GM19455 (cell line): ENCODE data around the gene C12orf75.

Experiments
- ATAC-seq: cut with Tn5 transposase; IDR thresholded peaks from one replicate; pipeline ENCODE4 v1.9.1; 2021; ENCODE audit not compliant: unreplicated experiment

The C12orf75 gene

DNA sequence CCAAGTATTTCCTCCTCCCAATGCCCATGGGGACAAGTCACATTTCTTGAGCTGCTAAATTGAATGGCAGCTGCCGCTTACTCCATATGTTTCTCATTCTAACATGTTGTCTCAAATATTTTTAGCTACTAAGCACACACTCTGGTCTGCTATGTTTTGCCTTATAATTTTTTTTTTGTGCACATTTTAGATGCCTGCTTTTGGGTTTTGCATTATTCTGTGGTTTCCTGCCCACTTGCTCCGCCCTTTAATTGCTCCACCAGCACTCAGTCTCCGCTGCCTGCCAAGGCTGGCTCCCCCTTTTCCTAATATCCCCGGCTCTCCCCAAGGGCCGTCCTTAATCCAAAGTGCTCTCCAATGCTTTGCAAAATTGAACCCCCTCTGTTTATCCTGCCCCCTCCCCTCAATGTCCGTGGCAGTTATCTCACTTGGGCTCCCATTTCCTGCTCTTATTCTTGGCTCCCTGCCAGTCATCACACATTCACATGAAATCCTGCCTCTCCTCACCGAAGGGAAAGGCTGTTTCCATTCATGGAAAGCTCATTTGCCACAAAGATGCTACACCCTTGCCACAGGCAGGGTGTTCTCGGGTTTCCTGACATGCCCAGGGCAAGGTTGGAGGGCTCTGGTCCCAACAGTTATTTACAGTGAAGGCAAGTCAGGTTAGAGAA is 79.4 kb downstream of the C12orf75 start:
- no peak for ATAC-seq

DNA sequence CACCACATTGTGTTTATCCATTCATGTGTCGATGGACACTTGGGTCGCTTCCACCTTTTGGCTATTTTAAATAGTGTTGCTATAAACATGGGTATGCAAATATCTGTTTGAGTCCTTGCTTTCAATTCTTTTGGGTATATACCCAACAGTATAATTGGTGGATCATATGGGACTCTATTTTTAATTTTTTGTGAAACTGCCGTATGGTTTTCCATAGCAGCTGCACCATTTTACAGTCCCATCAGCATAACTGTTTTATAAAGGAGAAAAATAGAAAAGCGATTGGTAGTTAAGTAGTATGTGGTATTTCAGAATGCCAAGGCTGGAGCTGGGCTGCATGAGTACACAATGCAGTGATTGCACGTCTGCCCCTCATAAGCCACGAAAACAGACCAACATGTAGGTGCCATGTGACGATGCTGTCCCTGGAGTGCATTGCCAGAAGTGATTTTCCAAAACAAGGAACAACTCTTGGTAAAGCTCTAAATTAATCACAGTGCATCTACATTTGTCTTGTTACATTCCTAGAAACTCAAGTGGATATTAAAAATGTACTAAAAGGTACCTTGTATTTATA is 83.5 kb downstream of the C12orf75 start:
- ATAC-seq: no peak

DNA sequence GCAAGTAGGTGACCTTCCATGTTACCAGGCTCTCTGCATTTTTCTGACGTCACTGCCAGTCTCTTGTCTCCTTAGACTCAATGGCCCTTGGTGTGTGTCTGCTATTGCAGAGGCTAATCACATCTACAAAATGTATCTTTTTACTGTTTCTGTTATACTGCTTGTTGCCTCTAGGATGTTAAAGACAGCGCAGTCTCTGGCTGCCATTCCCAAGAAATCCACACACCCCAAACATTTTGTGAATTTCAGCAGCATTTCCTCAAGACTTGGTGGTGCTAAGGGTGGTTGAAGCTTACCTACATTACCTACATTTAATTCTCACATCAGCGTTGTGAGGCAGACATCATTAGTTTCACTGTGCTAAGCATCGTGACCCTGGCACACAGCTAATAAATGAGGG is 87.2 kb downstream of the C12orf75 start:
- no peak for ATAC-seq

GRCh38 chr12:105418229-105418628 is 87.7 kb downstream of the C12orf75 start:
- no peak for ATAC-seq

DNA sequence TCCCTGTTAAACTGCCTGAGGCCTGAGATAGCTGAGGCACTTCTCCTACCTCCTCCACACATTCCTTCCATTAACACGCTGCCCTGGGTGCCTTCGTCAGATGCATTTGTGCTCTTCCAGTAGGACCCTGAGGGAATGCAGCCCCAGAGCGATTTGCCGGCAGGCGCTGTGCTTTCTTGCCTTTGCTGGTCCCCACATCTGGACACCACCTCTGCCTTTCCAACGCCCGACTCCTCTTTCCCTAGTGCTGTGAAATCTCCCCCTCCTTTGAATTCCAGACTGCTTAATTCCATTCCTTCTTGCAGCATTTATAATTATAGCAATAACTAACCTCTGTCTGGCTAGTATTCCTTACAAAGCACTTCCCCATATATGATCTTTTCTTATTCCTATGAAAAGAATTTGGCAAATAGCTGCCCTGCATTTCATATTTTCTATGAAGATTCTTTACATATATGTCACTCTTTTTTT is 88.4 kb downstream of the C12orf75 start:
- no peak for ATAC-seq

DNA sequence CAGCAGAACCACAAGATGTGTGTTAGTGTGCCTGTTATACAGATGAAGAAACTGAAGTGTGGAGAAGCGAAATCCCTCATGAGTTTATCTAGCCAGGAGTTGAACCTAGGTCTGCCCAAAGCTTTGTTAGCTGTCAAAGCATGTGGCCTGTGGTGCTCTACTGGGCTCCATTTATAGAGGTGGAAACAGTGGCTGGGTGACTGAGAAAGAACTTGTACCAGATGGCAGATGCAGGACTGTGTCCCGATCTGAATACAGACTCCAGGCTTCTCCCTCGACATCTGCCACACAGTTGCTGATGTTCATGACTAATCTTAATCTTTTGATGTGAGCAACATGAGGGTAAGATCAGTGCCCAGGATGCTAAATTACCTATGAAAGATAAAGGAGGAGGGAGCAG is 89.1 kb downstream of the C12orf75 start:
- ATAC-seq: no peak

DNA sequence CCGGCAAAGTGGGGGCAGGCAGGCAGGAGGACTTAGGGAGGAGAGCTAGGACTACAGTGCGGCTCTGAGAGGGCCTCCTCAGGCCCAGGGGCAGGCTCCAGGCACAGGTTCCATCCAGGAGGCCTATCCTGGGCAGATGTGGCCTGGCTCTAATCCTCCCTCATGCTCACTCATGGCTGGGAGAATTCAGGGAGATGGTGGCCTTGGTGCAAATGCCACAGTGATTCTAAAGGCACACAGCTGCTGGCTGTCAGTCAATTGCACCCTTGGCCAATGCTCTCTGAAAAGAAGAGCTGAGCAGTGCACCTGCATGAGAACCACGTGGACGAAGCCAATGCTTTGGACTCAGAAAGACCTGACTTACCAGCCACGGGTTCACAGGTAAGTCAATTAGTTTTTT is 89.6 kb downstream of the C12orf75 start:
- no peak for ATAC-seq

GRCh38 chr12:105420659-105421240 is 90.3 kb downstream of the C12orf75 start:
- ATAC-seq: peak; percentile 61
